HG03139 (cell line): ENCODE results near the gene OMP.
"Not testable (repeated sequence)": the region's sequence is repeated elsewhere in the genome, so short reads cannot be mapped to it uniquely, and the experiment has no call there.

Source experiments
- ATAC-seq: cut with Tn5 transposase; IDR thresholded peaks from one replicate; pipeline ENCODE4 v1.9.1; 2021; ENCODE audit not compliant: unreplicated experiment

Gene OMP

GRCh38 chr11:77085652-77086051, 17.0 kb upstream of the OMP start:
- ATAC-seq = no peak

GRCh38 chr11:77086521-77087472, 15.8 kb upstream of the OMP start:
- no peak for ATAC-seq

GRCh38 chr11:77087723-77088225, 14.9 kb upstream of the OMP start:
- ATAC-seq = no peak

- ATAC-seq = no peak
Observed at GRCh38 chr11:77088236-77089003, 14.2 kb upstream of the OMP start.

GRCh38 chr11:77089004-77089545, 13.6 kb upstream of the OMP start:
- ATAC-seq = no peak

GRCh38 chr11:77090046-77090372, 12.6 kb upstream of the OMP start:
- no peak for ATAC-seq

- no peak for ATAC-seq
Observed at GRCh38 chr11:77090373-77091111, 12.1 kb upstream of the OMP start.

- no peak for ATAC-seq
Observed at GRCh38 chr11:77091146-77091940, 11.3 kb upstream of the OMP start.

GRCh38 chr11:77092382-77092781, 10.3 kb upstream of the OMP start:
- no peak for ATAC-seq

- ATAC-seq = no peak
Observed at GRCh38 chr11:77093056-77093891, 9.4 kb upstream of the OMP start.

GRCh38 chr11:77093987-77094840, 8.4 kb upstream of the OMP start:
- ATAC-seq = no peak

GRCh38 chr11:77094841-77095365, 7.7 kb upstream of the OMP start:
- no peak for ATAC-seq

- no peak for ATAC-seq
Observed at GRCh38 chr11:77095551-77096490, 6.8 kb upstream of the OMP start.

- ATAC-seq = no peak
Observed at GRCh38 chr11:77096591-77097019, 6.0 kb upstream of the OMP start.

GRCh38 chr11:77097180-77097579, 5.5 kb upstream of the OMP start:
- not testable (repeated sequence) for ATAC-seq

- ATAC-seq = no peak
Observed at GRCh38 chr11:77100166-77101042, 2.2 kb upstream of the OMP start.
